Spleen (tissue), 11 donors: ENCODE measurements around the gene RBPMS2. TPM values are rescaled to one million over a fixed set of nuclear protein-coding genes. Genes with fewer than 3 reads are reported as not detected.

Experiments
- DNase-seq: peaks from one replicate; pipeline ENCODE4 v3.0.0-alpha.2; 2020
- H3K27ac ChIP-seq, 8 donors: fragments of 200-600 bp; sonication (generic) in 7 of 8; 1 replicate in 4 of 8; 2 replicates in 4 of 8; pipeline versions ENCODE4 v1.5.0 to v1.8.0; 2016 to 2021; ENCODE audit warnings: inconsistent platforms in 4 of 8, mild to moderate bottlenecking in 4 of 8, moderate library complexity in 1 of 8
- H3K27me3 ChIP-seq, 7 donors: fragments of 200-600 bp; sonication (generic) in 6 of 7; replicated peaks in 1 of 7; 1 replicate in 4 of 7; 2 replicates in 3 of 7; pipeline versions ENCODE4 v1.5.0 to v1.8.0; 2016 to 2021; ENCODE audit warnings: inconsistent platforms in 3 of 7, mild to moderate bottlenecking in 1 of 7
- H3K36me3 ChIP-seq, 6 donors: fragments of 200-600 bp; sonication (generic) in 5 of 6; 1 replicate in 4 of 6; 2 replicates in 2 of 6; pipeline versions ENCODE4 v1.5.0 to v1.8.0; 2016 to 2021; ENCODE audit warnings: inconsistent platforms in 2 of 6
- H3K4me1 ChIP-seq, 6 donors: fragments of 200-600 bp; sonication (generic) in 5 of 6; 1 replicate in 3 of 6; 2 replicates in 3 of 6; pipeline versions ENCODE4 v1.5.0 to v1.8.0; 2016 to 2021; ENCODE audit warnings: inconsistent platforms in 3 of 6
- H3K4me3 ChIP-seq, 8 donors: fragments of 200-600 bp; sonication (generic) in 7 of 8; 1 replicate in 4 of 8; 2 replicates in 4 of 8; pipeline versions ENCODE4 v1.5.0 to v1.8.0; 2016 to 2021; ENCODE audit warnings: inconsistent platforms in 4 of 8, mild to moderate bottlenecking in 4 of 8, moderate library complexity in 2 of 8
- H3K9me3 ChIP-seq, 8 donors: fragments of 200-600 bp; sonication (generic) in 7 of 8; 1 replicate in 4 of 8; 2 replicates in 4 of 8; pipeline versions ENCODE4 v1.5.0 to v1.8.0; 2016 to 2021; ENCODE audit warnings: inconsistent platforms in 4 of 8
- CTCF ChIP-seq, 11 experiments: fragments of 200-600 bp in 7 of 11; fragments of 450-650 bp in 4 of 11; sonication (generic) in 4 of 11; IDR thresholded peaks in 8 of 11; conservative IDR thresholded peaks in 3 of 11; 1 replicate in 7 of 11; 2 replicates in 4 of 11; pipeline versions ENCODE4 v1.4.0 to v1.8.0; 2016 to 2021; ENCODE audit warnings: antibody characterized with exemption in 11 of 11, inconsistent platforms in 4 of 11, mild to moderate bottlenecking in 1 of 11
- POLR2A ChIP-seq, 3 donors: fragments of 450-650 bp; IDR thresholded peaks; one replicate each; pipeline ENCODE4 v1.5.1; 2017; ENCODE audit warnings: antibody characterized with exemption in 3 of 3, mild to moderate bottlenecking in 1 of 3
- POLR2AphosphoS5 ChIP-seq, 3 donors: sonication (generic); formaldehyde crosslinking; IDR thresholded peaks; one replicate each; pipeline ENCODE4 v1.5.1; 2017; ENCODE audit warnings: antibody characterized with exemption in 3 of 3
- WGBS, 5 donors: extraction: QIAGEN DNeasy Blood & Tissue Kit in 3 of 5; methylation state at CpG; one replicate each; pipeline versions ENCODE4 v1.1.5 to v1.1.7; 2013 to 2018; 5-methylcytosine and 5-hydroxymethylcytosine counted together
- intact Hi-C: fragments of 100-400 bp; cut with DNase I; formaldehyde crosslinking; loops from one replicate; pipeline ENCODE4 v1.15.0; 2023; ENCODE audit warnings: low total_unique reads
- polyA plus RNA-seq, 3 donors: library from polyadenylated mRNA; stranded (reverse); fragments of 200-250 nt; gene quantifications; one replicate each; pipeline ENCODE4 v1.2.1, GENCODE V29; 2013
- total RNA-seq, 7 donors: library from RNA; depleted of rRNA in 3 of 7; stranded (reverse); fragments of >200 nt in 3 of 7; fragmentation: NEBNext Ultra II Directional in 4 of 7; extraction: Animal tissue kit (Norgen Biotek cat#: 25700) in 4 of 7; gene quantifications; one replicate each; pipeline versions ENCODE4 v1.1.0 to v1.2.1, GENCODE V29; 2016 to 2021
- donor health status: healthy with polysubstance abuse.
- donor health status: DM: no; HTN: no; CAD: no; lungs with moderate emphysema.
- donor health status: DM: no; HTN: no; CAD: no.
- donor health status: Bipolar disorder and iron deficiency.
- donor health status: healthy.
- donor health status: DM: no; HTN: no; CAD: no.
- donor health status: DM: yes; HTN: yes; CAD: no.

The RBPMS2 gene
- total and polyA plus RNA-seq, 10 donors: 1.0 to 6.0 (median 2.7) TPM

DNA sequence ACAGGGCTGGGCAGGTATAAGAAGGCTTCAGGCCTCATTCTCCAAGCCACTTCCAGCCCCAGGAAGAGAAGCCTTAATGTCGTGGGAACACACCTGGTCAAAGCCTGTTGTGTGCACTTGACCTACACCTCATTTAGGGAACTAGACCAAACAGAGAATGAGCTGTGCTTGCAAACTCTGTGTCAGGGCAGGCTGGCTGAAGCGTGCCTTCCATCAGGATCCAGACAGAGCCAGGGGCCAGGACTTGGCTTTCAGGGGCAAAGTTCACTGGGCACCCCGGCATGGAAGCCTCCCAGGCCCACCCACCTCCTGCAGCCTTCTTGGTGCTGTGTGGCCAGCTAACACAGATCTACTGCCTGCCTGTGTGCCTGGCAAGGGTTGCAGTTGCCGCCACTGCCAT, 11.5 kb downstream of the RBPMS2 start:
- WGBS, 5 donors: 81 to 89% (median 81%) methylated on average over 3 to 4 of the region's 4 CpGs
- TF ChIP-seq CTCF (IDR thresholded peaks at IDR 0.05 in 8 of 11, conservative IDR thresholded peaks at IDR 0.05 in 3 of 11) (no peak), POLR2A (IDR thresholded peaks at IDR 0.05) (no peak), POLR2AphosphoS5 (IDR thresholded peaks at IDR 0.05) (no peak)
- H3K27me3 ChIP-seq: no peaks in the 10 kb centered on the region
- no peak overlapping the region for H3K4me3 ChIP-seq
- peaks cover 0 to 11% (median 0%) of the 10 kb centered on the region in 6 donors for H3K4me1 ChIP-seq
- no peak for DNase-seq
- H3K27ac ChIP-seq: no peak overlapping the region
- no peaks in the 10 kb centered on the region for H3K9me3 ChIP-seq
- H3K36me3 ChIP-seq: no peaks in the 10 kb centered on the region
- intact Hi-C loops: no loop called here

GRCh38 chr15:64763462-64763861, 11.9 kb downstream of the RBPMS2 start:
- no peak for TF ChIP-seq CTCF (IDR thresholded peaks at IDR 0.05 in 8 of 11, conservative IDR thresholded peaks at IDR 0.05 in 3 of 11)
- no peak for TF ChIP-seq POLR2A (IDR thresholded peaks at IDR 0.05)
- TF ChIP-seq POLR2AphosphoS5 (IDR thresholded peaks at IDR 0.05): no peak
- Histone ChIP-seq H3K27me3 (no peaks in the 10 kb centered on the region), H3K4me3 (no peak overlapping the region), H3K4me1 (peaks cover 0 to 11% (median 0%) of the 10 kb centered on the region in 6 donors), H3K36me3 (no peaks in the 10 kb centered on the region), H3K9me3 (no peaks in the 10 kb centered on the region), H3K27ac (no peak overlapping the region)
- intact Hi-C loops: no loop called here
- no peak for DNase-seq

- no peak overlapping the region for H3K27ac ChIP-seq
- H3K36me3 ChIP-seq: no peaks in the 10 kb centered on the region
- H3K4me3 ChIP-seq: no peak overlapping the region
- peaks cover 0 to 10% (median 0%) of the 10 kb centered on the region in 6 donors for H3K4me1 ChIP-seq
- H3K27me3 ChIP-seq: no peaks in the 10 kb centered on the region
- no peak for TF ChIP-seq POLR2AphosphoS5 (IDR thresholded peaks at IDR 0.05)
- no peak for TF ChIP-seq CTCF (IDR thresholded peaks at IDR 0.05 in 8 of 11, conservative IDR thresholded peaks at IDR 0.05 in 3 of 11)
- TF ChIP-seq POLR2A (IDR thresholded peaks at IDR 0.05): no peak
- intact Hi-C loops: no loop called here
- no peak for DNase-seq
- WGBS, 5 donors: 94 to 99% (median 98%) methylated on average over 6 to 8 of the region's 8 CpGs
- no peaks in the 10 kb centered on the region for H3K9me3 ChIP-seq
These were observed 12.4 kb downstream of the RBPMS2 start for GRCh38 chr15:64763021-64763420.

GRCh38 chr15:64762546-64762945, 12.8 kb downstream of the RBPMS2 start:
- no peak overlapping the region for H3K27ac ChIP-seq
- intact Hi-C loops: no loop called here

More at GRCh38 chr15:64762546-64762945, 12.8 kb downstream of the RBPMS2 start:
- H3K4me3 ChIP-seq: no peak overlapping the region
- H3K4me1 ChIP-seq: peaks cover 0 to 6% (median 0%) of the 10 kb centered on the region in 6 donors
- DNase-seq: no peak
- H3K36me3 ChIP-seq: no peaks in the 10 kb centered on the region
- WGBS, 5 donors: 89 to 94% (median 91%) methylated on average over 8 of the region's 8 CpGs
- TF ChIP-seq CTCF (IDR thresholded peaks at IDR 0.05 in 8 of 11, conservative IDR thresholded peaks at IDR 0.05 in 3 of 11) (no peak), POLR2A (IDR thresholded peaks at IDR 0.05) (no peak), POLR2AphosphoS5 (IDR thresholded peaks at IDR 0.05) (no peak)
- H3K27me3 ChIP-seq: no peaks in the 10 kb centered on the region
- H3K9me3 ChIP-seq: no peaks in the 10 kb centered on the region
